ENCODE data around the gene COMMD3.

The COMMD3 gene

DNA sequence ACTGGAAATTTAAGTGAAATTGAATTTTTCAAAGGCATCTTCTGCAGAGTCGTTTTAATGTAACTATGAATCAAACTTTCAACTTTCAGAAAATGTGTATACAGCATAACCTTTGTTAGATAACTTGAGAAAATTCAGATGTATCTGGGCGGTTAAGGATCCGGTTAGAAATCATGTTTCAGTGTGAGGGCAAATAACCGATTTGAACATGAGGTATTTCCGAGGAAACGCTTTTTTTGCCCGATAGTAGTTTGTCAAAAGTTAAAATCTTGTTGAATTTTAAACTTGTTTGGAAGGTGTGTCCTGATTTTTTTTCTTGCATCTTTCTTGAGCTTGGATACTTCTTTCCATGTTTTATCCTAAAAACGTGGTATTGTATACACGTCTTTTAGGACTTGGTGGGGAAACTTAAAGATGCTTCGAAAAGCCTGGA lies 3.4 kb downstream of the COMMD3 start:
- no peak for DNase-seq (ENCODE audit: low read depth in 1 of 2, low spot score in 1 of 2)

DNA sequence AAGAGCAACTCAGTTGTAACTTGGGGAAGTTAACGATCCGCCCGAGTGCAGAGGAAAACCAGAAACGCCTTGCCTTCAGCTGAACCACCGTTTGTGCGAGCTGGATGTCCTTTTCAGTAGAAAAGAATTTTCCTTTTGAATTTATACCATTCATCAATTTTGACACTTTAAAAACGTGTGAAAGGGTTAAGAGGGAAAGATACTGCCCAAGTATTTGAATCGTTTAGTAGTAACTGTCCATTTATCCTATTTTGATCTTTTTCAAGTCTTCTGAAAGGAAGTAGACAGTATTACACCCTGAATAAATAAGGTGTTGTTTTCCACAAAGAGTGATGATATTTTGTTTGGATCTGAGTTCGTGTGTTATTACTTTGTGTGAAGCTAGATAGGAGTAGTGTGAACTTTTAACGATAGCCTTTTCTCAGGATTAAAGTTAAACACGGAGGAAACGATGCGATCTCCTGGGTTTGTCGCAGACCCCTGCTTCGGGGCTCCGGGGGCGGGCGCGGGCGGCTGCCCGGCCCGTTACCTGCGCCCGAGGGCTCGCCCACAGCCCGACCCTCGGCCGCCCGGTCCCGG lies 3.9 kb downstream of the COMMD3 start:
- DNase-seq (ENCODE audit: low read depth in 1 of 2, low spot score in 1 of 2) = no peak

- DNase-seq (ENCODE audit: low read depth in 1 of 2, low spot score in 1 of 2) = peak in 1 of 2 donors; percentile 63
Measured at GRCh38 chr10:22320591-22321155, 4.5 kb downstream of the COMMD3 start, which contains the start of gene BMI1. Gene BMI1 (plus strand): TSS chr10:22321099. CDS start chr10:22326450, 5,351 bp downstream.

DNA sequence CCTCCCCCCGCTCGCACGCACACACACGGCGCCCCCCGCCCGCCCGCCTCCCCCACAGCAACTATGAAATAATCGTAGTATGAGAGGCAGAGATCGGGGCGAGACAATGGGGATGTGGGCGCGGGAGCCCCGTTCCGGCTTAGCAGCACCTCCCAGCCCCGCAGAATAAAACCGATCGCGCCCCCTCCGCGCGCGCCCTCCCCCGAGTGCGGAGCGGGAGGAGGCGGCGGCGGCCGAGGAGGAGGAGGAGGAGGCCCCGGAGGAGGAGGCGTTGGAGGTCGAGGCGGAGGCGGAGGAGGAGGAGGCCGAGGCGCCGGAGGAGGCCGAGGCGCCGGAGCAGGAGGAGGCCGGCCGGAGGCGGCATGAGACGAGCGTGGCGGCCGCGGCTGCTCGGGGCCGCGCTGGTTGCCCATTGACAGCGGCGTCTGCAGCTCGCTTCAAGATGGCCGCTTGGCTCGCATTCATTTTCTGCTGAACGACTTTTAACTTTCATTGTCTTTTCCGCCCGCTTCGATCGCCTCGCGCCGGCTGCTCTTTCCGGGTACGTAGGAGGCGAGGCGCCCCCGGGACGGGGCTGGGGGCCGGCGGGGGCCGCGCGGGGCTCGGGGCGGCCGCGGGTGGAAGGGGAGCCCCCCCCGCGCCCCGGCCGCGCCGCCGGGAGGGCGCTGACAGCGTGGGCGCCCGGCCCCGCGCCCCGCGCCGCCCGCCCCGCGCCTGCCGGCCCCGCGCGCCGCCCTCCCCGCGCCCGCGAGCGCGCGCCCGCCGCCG lies 5.2 kb downstream of the COMMD3 start:
- peak; percentile 36 to 52 for DNase-seq (ENCODE audit: low read depth in 1 of 2, low spot score in 1 of 2)

GRCh38 chr10:22321924-22322640 lies 5.9 kb downstream of the COMMD3 start:
- no peak for DNase-seq (ENCODE audit: low read depth in 1 of 2, low spot score in 1 of 2)

- no peak for DNase-seq (ENCODE audit: low read depth in 1 of 2, low spot score in 1 of 2)
Measured at GRCh38 chr10:22322641-22323160, 6.5 kb downstream of the COMMD3 start.

- DNase-seq (ENCODE audit: low read depth in 1 of 2, low spot score in 1 of 2) = no peak
Measured at GRCh38 chr10:22323538-22324305, 7.5 kb downstream of the COMMD3 start.

DNA sequence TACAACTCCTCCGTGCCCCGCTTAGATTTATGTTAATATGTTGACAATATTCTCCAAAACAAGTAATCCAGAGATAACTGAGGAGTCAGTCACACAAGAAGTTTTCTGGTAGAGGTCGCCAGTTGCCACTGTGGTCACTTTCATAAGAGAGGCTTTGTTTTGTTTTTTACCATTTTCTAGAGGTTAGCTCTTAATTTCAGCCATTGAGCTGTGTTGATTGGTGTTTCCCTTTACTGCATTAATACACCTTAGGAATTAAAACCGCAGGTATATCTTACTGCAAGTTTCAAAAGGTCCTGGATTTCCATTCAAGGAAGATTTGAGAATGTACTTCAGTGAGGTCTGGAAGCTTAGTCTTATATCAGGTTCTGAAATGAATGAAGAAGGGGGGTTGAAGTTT lies 8.2 kb downstream of the COMMD3 start:
- no peak for DNase-seq (ENCODE audit: low read depth in 1 of 2, low spot score in 1 of 2)

DNA sequence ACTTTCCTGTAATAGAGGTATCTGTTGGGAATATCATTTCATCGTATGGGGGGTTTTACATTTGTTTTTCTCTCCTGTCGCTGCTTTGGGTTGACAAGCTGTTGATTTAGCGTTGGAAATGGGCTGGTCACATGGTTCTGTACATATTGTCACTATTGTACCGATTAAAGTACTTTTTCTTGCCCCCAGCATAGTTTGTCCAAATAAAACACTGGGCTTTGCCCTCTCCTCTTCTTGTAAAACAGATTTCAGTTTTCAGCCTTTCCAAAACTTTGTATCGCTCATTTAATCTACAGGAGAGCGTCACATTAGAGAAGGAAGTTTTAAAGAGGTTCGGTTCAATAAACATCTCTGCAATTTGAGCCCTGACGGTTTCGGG lies 8.7 kb downstream of the COMMD3 start:
- DNase-seq (ENCODE audit: low read depth in 1 of 2, low spot score in 1 of 2) = no peak

GRCh38 chr10:22325272-22326144 lies 9.3 kb downstream of the COMMD3 start:
- DNase-seq (ENCODE audit: low read depth in 1 of 2, low spot score in 1 of 2) = peak in 1 of 2 donors; percentile 57

DNA sequence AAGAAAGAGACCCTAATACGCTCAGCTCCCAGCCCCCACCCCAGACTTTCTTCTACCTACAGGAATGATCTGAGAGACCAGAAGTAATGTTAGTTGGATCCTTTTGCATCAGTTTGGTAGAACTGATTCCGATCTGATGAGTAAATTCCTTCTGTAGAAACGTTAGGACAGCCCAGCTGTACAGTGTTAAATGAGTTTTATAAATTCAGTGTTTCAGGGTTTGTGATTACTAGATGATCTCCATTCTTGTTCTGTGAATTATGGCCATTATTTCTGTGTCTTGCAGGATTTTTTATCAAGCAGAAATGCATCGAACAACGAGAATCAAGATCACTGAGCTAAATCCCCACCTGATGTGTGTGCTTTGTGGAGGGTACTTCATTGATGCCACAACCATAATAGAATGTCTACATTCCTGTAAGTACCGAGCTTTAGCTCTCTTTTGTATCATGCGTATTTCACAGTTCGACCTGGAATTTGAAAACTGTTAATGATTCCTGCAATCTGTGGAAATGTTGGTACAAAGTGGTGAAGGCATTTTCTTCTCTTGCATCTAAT lies 10.0 kb downstream of the COMMD3 start:
- no peak for DNase-seq (ENCODE audit: low read depth in 1 of 2, low spot score in 1 of 2)

DNA sequence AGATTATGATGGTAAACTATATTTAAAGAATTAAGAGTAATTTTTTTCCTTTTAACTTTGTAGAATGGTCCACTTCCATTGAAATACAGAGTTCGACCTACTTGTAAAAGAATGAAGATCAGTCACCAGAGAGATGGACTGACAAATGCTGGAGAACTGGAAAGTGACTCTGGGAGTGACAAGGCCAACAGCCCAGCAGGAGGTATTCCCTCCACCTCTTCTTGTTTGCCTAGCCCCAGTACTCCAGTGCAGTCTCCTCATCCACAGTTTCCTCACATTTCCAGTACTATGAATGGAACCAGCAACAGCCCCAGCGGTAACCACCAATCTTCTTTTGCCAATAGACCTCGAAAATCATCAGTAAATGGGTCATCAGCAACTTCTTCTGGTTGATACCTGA lies 13.0 kb downstream of the COMMD3 start:
- no peak for DNase-seq (ENCODE audit: low read depth in 1 of 2, low spot score in 1 of 2)

DNA sequence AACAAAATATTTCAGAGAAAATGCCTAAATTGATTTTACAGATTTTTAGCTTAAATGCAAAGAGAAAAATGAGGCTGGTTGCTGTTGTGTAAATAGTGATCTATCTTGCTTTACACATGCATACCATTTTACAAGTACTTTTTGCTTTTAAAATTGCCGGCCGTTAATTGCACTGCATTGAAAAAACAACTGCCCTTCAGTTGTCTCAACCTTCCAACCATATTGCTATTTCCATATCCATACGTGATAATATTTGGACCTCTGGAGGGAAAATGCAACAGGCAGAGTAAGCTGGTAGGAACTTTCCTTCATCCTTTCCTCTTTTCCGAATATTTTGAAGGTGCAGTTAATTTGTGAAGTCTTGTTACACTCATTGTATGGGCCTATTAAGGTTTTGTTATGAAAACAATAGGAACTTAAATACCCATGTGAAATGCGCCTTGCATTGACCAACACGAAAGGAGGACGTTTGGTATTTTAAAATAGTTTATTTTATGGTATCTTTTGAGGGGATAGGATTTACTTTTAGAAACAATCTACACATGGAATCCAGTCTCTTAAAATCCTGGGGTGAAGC lies 16.0 kb downstream of the COMMD3 start:
- no peak for DNase-seq (ENCODE audit: low read depth in 1 of 2, low spot score in 1 of 2)

- DNase-seq (ENCODE audit: low read depth in 1 of 2, low spot score in 1 of 2) = no peak
Measured at GRCh38 chr10:22333167-22333974, 17.2 kb downstream of the COMMD3 start.

DNA sequence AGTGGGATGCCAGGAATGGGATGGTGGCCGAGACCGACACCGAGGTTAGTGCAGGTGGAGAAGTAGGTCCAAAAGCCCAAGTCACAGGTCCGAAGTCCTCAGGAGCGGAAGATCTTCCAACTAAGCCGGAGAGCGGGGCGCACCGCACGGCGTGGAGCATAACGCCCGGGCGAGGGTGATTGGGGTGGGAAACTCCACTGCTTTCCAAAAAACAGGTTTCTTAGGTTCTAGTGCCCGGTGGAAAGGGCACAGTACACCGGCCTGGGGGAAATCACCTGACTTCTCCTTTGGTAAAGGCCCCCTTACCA lies 17.7 kb downstream of the COMMD3 start:
- no peak for DNase-seq (ENCODE audit: low read depth in 1 of 2, low spot score in 1 of 2)

DNA sequence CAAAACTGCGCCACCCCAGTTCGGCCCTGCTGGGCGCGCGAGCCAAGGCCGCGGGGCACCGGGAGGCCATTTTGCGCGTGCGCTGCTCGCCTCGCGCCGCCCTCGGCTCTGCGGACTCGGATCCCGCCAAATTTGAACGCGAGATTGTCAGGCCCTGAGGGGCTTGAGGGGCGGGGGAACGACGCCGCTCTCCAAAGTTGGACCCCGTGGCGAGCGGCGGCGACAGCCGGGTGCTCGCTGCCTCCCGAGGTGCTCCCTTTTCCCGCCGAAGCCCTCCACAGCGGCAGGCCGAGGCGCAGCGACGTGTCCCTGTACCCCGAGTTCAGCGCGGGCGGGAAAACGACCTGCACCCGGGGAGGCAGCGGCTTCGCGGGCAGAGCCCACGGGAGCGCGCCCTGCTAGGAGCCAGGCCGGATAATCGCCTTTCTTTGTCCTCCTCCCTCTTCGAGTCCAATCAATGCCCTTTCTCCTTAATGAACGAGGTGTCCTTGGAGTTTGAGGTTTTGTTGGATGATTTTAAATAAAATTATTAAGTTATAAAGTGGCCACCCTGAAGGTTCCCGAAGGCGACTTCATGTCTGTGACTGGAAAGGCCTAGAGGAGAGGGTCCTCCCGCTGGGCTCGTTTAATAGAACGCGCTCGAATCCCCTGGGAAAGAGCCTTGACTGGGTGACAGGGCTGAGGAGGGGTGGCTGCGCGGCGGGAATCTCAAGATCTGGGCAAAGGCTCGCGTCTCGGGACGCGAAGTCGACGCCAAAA lies 18.4 kb downstream of the COMMD3 start:
- DNase-seq (ENCODE audit: low read depth in 1 of 2, low spot score in 1 of 2) = no peak

DNA sequence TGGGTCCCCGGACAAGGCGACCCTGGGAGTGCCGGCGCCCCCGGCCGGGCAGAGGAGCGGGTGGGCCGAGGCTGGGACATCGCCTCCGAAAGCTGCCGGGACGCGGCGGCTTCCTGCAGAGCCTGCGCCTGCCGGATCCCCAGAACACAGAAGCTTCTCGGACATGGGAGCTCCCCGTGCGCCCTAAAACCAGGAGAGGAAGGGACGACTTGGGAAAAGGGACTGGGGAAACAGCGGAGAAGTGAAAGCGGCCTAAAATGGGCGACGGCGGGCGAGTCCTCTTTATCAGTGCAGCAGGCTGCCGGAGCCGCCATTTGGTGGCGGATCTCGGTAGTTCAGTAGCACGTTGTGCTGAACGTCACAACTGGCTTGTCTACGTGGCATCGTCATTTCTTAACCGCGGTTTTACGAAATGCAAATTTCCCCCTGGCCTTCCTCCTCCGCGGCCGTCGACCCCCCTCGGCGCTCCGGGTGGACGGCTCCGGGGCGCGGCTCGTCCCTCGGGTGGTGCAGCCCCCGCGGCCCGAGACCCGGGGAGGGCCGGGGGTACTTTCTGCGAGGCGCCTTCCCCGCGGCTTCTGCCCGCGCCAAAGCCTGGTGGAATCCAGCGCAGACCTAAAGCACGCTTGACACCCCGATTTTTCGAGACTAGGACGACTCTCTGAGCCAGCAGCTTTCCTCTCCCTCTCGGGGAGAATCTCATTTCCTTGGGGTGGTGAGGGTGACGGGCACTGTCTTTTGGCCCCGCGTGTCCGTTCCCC lies 19.2 kb downstream of the COMMD3 start:
- DNase-seq (ENCODE audit: low read depth in 1 of 2, low spot score in 1 of 2) = peak; percentile 46 to 48

Data from activated CD4-positive, alpha-beta T cell treated with anti-CD3 and anti-CD28 coated beads, Interleukin-2, amount 50 U/mL, for 24 hours (primary cell).